ENCODE data around the gene STK10. TPM values are rescaled to one million over a fixed set of nuclear protein-coding genes. Genes with fewer than 3 reads are reported as not detected.

STK10 gene
- polyA plus RNA-seq, 4 donors, result 15.3 to 19.1 (median 16.1) TPM

DNA sequence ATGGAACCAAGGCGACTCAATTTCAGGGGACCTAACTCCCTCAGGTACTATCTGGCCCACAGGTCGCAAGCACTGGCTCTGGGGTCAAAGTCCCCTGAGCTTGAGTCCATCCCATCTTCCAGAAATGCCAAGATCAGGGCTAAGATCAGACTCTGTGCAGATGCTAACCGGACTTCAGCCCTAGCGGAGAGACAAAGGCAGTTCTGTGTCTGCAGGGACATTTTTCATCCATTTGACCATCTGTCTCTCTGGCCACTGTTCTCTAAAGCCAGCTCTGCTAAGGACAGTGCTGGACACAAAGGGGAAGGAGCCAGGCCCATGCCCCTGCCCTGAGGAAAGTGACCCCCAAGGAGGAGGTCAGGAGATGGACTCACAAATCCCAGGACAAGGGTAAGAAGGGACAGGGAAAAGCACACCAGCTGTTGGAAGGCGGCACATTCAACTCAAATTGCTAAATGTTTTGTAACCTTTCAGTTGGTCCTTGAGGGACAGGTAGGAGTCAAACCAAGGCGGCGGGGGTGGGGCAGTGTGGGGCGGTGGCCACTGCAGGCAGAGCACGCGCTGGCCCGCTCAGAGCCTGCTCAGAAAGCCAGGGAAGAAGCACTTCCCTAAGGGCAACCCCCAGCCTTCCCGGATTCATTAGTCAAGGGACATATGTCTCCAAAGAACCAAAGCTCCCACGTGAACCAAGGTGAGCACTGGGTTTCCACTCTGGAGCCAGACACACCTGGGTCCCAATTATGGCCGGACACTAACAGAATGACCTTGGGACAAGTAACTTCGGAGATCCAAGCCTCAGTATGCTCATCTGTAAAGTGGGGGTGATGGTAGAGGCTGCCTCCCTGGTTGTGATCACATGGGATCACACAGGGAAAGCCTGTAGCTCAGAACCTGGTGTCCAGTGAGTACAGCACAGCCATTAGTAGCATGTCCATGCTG, 42.8 kb downstream of the STK10 start:
- no peak for DNase-seq (ENCODE audit: low read depth in 4 of 4, low spot score in 3 of 4)

DNA sequence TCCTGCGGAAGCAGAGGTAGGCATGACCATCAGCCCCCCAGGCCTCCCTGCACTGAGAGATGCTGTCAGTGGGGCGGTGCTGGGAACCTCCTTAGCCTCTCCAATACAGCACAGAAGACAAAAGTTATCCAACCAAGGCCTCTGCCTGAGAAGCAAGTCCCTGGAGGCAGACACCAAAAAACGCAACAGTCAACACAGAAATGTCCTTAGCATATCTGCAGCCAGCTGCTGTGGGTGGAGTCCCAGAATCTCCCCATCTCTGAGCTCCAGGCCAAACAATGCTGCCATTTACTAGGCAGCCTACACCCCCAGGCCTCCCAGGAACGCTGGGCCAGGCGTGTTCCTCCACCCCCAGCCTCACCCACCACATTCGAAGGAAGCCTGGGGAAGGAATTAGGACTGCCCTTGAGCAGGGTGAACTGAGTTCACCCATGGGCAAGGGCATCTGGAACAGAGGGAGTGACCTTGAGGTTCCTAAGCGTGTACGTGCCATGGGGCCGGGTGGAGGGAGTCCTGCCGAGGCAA, 43.7 kb downstream of the STK10 start:
- DNase-seq (ENCODE audit: low read depth in 4 of 4, low spot score in 3 of 4), result no peak

DNA sequence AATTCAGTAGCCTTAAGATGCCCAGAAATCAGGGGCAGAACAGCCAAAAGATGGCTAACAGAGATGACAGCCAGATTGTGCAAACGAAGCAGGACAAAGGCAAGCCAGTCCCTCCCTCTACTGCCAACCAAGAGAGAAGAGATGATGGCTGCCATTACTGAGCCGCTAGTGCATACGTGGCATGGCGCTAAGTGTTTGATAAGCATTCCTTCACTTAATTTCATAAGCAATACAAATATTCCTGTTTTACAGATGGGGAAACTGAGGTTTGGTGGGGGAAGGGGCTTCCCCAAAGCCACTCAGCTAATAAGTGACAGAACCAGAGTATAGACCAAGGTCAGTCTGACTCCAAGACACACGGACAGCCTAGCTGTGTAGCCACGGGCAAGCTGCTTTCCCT, 44.1 kb downstream of the STK10 start:
- no peak for DNase-seq (ENCODE audit: low read depth in 4 of 4, low spot score in 3 of 4)

DNA sequence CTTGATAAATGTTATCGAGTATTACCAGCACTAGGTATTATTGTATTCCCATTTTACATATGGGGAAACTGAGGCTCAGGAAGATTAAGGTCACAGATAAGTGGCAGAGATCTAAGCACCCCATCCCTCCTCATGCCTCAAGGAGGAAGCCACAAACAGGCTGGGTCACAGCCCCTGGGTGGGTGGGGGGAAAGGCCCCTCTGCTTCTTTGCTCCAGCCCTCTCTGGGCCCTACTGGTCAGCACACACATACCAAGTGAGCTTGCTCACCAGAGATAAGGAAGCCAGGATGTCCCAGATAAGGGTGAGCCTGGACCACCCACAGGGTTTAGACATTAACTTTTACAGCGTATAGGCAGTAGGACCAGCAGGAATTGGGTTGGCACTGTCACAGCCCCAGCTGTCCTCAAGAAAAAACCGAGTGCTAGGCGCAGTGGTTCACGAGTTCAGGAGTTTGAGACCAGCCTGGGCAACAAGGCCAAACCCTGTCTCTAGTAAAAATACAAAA, 45.3 kb downstream of the STK10 start:
- no peak for DNase-seq (ENCODE audit: low read depth in 4 of 4, low spot score in 3 of 4)

- DNase-seq (ENCODE audit: low read depth in 4 of 4, low spot score in 3 of 4), result no peak
Measured at GRCh38 chr5:172141949-172142319, 46.1 kb downstream of the STK10 start.

- DNase-seq (ENCODE audit: low read depth in 4 of 4, low spot score in 3 of 4), result no peak
Measured at GRCh38 chr5:172140866-172141265, 47.2 kb downstream of the STK10 start.

DNA sequence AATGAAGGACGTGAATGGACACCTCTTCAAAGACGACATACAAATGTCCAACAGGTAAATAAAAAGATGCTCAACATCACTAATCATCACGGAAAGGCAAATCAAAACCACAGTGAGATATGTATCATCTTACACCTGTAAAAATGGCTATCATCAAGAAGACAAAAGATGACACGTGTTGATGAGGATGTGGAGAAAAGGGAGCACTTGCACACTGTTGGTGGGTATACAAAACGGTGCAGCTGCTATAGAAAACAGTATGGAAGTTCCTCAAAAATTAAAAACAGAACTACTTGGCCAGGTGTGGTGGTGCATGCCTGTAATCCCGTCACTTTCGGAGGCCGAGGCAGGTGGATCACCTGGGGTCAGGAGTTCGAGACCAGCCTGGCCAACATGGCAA, 47.9 kb downstream of the STK10 start:
- no peak for DNase-seq (ENCODE audit: low read depth in 4 of 4, low spot score in 3 of 4)

GRCh38 chr5:172137046-172137445, 51.0 kb downstream of the STK10 start:
- no peak for DNase-seq (ENCODE audit: low read depth in 4 of 4, low spot score in 3 of 4)

- DNase-seq (ENCODE audit: low read depth in 4 of 4, low spot score in 3 of 4), result no peak
Measured at GRCh38 chr5:172133359-172134029, 54.5 kb downstream of the STK10 start.

DNA sequence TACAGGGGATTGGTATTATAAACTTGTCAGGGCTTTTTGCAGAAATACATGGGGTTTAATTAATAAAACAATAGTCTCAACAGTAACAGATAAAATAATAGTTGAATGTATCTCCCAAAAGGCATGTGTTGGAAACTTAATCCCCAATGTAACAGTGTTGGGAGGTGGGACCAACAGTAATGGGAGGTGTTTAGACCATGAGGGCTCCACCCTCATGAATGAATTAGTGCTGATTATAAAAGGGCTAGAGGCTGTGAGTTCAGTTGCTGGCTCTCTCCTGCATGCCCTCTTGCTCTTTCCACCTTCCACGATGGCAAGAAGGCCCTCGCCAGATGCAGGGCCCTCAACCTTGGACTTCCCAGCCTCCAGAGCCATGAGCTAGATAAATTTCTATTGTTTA, 56.3 kb downstream of the STK10 start:
- DNase-seq (ENCODE audit: low read depth in 4 of 4, low spot score in 3 of 4), result no peak

- no peak for DNase-seq (ENCODE audit: low read depth in 4 of 4, low spot score in 3 of 4)
Measured at GRCh38 chr5:172129256-172129910, 58.6 kb downstream of the STK10 start.

DNA sequence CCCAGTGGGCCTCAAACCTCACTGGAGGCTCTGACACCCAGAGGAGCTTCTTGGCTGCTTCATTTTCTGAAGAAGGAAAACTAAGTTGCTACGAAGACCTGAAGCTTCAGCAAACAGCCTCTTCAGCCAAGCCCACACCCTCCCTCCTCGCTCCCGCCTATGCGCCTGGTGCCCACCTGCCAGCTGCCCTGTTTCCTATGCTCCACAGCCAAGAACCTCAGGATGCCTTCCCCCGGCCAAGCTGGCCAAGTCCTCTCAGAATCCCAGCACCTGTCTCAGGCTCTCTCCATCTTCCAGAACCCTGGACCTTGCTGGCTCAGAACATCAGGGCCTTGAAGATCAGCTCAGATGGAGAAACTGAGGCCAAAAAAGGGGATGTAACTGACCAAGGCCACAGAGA, 60.4 kb downstream of the STK10 start:
- no peak for DNase-seq (ENCODE audit: low read depth in 4 of 4, low spot score in 3 of 4)

- DNase-seq (ENCODE audit: low read depth in 4 of 4, low spot score in 3 of 4), result no peak
Measured at GRCh38 chr5:172123269-172123692, 64.7 kb downstream of the STK10 start.

GRCh38 chr5:172119921-172120688, 67.9 kb downstream of the STK10 start:
- DNase-seq (ENCODE audit: low read depth in 4 of 4, low spot score in 3 of 4), result no peak

- DNase-seq (ENCODE audit: low read depth in 4 of 4, low spot score in 3 of 4), result no peak
Measured at GRCh38 chr5:172118891-172119290, 69.1 kb downstream of the STK10 start.

- no peak for DNase-seq (ENCODE audit: low read depth in 4 of 4, low spot score in 3 of 4)
Measured at GRCh38 chr5:172117977-172118701, 69.9 kb downstream of the STK10 start.

DNA sequence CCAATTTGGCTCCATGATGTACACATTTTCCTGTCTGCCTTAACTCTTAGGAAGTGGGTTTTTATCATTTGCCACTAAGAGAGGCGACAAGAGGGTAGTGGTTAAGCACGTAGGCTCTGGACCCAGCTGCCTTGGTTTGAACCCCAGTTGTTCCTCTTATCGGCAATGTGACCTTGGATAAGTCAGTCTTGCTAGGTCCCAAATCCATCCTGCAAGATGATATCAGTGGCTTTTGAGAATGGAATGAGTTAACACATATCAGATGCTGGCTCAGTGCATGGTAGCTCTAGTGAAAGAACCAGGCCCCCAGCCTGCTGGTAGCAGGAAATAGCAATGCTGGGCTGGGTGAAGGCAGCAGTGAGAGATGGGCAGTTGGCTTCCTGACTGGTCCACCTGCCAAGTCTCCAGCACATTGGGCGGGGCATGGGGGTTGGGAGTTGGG, 72.5 kb downstream of the STK10 start:
- DNase-seq (ENCODE audit: low read depth in 4 of 4, low spot score in 3 of 4), result no peak

GRCh38 chr5:172114875-172115422, 73.1 kb downstream of the STK10 start:
- DNase-seq (ENCODE audit: low read depth in 4 of 4, low spot score in 3 of 4), result no peak

- DNase-seq (ENCODE audit: low read depth in 4 of 4, low spot score in 3 of 4), result no peak
Measured at GRCh38 chr5:172113036-172113435, 75.0 kb downstream of the STK10 start.

Measured in right renal pelvis (tissue), 4 donors.